WI38 (cell line): ENCODE data around the gene CSNK1E.

Source experiments
- H3K4me3 ChIP-seq: 2 replicates; pipeline ENCODE4 v1.5.1; 2011; ENCODE audit warnings: low read depth, mild to moderate bottlenecking, control low read depth, low read length
- CTCF ChIP-seq: IDR thresholded peaks from 2 replicates; pipeline ENCODE4 v1.5.1; 2012; ENCODE audit warnings: low read depth, mild to moderate bottlenecking, control low read depth, low read length

CSNK1E gene

GRCh38 chr22:38282397-38282796 lies 34.8 kb downstream of the CSNK1E start:
- no peak overlapping the region for H3K4me3 ChIP-seq
- TF ChIP-seq CTCF, result no peak

- H3K4me3 ChIP-seq, result no peak overlapping the region
- no peak for TF ChIP-seq CTCF
These were observed 41.1 kb downstream of the CSNK1E start for GRCh38 chr22:38276166-38276565.

- no peak for TF ChIP-seq CTCF
- H3K4me3 ChIP-seq, result peak overlapping the region; percentile 91
These were observed 44.0 kb downstream of the CSNK1E start for GRCh38 chr22:38273135-38273826.

- peak within 1 kb of the TSS; percentile 91 for H3K4me3 ChIP-seq
- TF ChIP-seq CTCF, result no peak
These were observed 44.7 kb downstream of the CSNK1E start, which contains the start of gene TMEM184B for GRCh38 chr22:38272373-38273134. TSS of gene TMEM184B (minus strand) at chr22:38273010. CDS start at chr22:38247961, 25,049 bp downstream.

- H3K4me3 ChIP-seq, result peak overlapping the region; percentile 91
- TF ChIP-seq CTCF, result no peak
These were observed 45.3 kb downstream of the CSNK1E start for GRCh38 chr22:38271927-38272372.

- no peak for TF ChIP-seq CTCF
- H3K4me3 ChIP-seq, result peak overlapping the region; percentile 91
These were observed 46.1 kb downstream of the CSNK1E start for GRCh38 chr22:38271101-38271500.
